Central memory CD8-positive, alpha-beta T cell (primary cell): Measurements from ENCODE around the gene ATP11C.

Experiments used
- ATAC-seq: fragments of 150-1000 bp; cut with Tn5 transposase; replicated peaks from 2 replicates; pipeline ENCODE4 v1.10.0; 2022; ENCODE audit warnings: mild to moderate bottlenecking, moderate FRiP score, moderate number of reproducible peaks; ENCODE audit not compliant: poor library complexity, severe bottlenecking; ENCODE audit errors: extremely low read depth
- DNase-seq, 2 donors: peaks; one replicate each; pipeline ENCODE4 v3.0.0; 2021; ENCODE audit warnings: low spot score in 2 of 2
- H3K27ac Mint-ChIP-seq: one replicate; pipeline ENCODE4 v1.8.0; 2022; ENCODE audit warnings: low read depth, mild to moderate bottlenecking, moderate library complexity, mixed read lengths
- H3K27me3 Mint-ChIP-seq: one replicate; pipeline ENCODE4 v1.8.0; 2022; ENCODE audit warnings: mixed read lengths
- H3K36me3 Mint-ChIP-seq: one replicate; pipeline ENCODE4 v1.8.0; 2022; ENCODE audit warnings: mild to moderate bottlenecking, moderate library complexity, mixed read lengths; ENCODE audit not compliant: insufficient read depth
- H3K4me1 Mint-ChIP-seq: one replicate; pipeline ENCODE4 v1.8.0; 2022; ENCODE audit warnings: mixed read lengths
- H3K4me3 Mint-ChIP-seq: one replicate; pipeline ENCODE4 v1.8.0; 2022; ENCODE audit warnings: mild to moderate bottlenecking, moderate library complexity, mixed read lengths
- H3K9me3 Mint-ChIP-seq: one replicate; pipeline ENCODE4 v1.8.0; 2022; ENCODE audit warnings: mixed read lengths

ATP11C gene

DNA sequence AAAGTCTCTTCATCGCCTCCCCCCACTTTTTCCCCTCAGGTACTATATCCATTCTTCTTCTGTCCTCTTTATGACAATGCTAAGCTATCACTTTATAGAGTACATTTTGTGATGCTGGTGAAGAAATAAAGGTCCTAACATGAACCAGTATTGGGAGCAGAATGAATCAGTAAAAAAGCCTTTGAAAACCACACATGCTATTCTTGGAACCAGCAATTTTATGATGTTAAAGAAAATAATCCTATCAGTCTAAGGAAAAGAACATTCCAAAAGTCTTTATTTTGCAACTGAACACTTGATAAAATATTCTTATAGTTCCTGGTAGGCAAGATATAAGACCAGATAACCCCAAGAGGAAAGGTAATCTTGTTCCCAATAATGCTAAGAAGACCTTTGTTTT is 117.1 kb downstream of the ATP11C start:
- H3K4me3 Mint-ChIP-seq: no peak overlapping the region
- H3K9me3 Mint-ChIP-seq: no peaks in the 10 kb centered on the region
- ATAC-seq: no peak
- no peaks in the 10 kb centered on the region for H3K27me3 Mint-ChIP-seq
- H3K4me1 Mint-ChIP-seq: peaks cover 27% of the 10 kb centered on the region
- peaks cover 13% of the 10 kb centered on the region for H3K36me3 Mint-ChIP-seq
- DNase-seq: no peak
- H3K27ac Mint-ChIP-seq: peak overlapping the region; percentile 36

- H3K4me3 Mint-ChIP-seq: no peak overlapping the region
- H3K9me3 Mint-ChIP-seq: no peaks in the 10 kb centered on the region
- ATAC-seq: no peak
- no peak for DNase-seq
- H3K36me3 Mint-ChIP-seq: peaks cover 13% of the 10 kb centered on the region
- H3K27me3 Mint-ChIP-seq: no peaks in the 10 kb centered on the region
- H3K4me1 Mint-ChIP-seq: peaks cover 11% of the 10 kb centered on the region
- H3K27ac Mint-ChIP-seq: peak overlapping the region; percentile 9
Observed at GRCh38 chrX:139811942-139812629, 120.8 kb downstream of the ATP11C start.

- DNase-seq: no peak
- Mint-ChIP-seq H3K9me3 (no peaks in the 10 kb centered on the region), H3K36me3 (peaks cover 12% of the 10 kb centered on the region), H3K4me1 (no peaks in the 10 kb centered on the region), H3K4me3 (no peak overlapping the region), H3K27ac (no peak overlapping the region), H3K27me3 (no peaks in the 10 kb centered on the region)
- no peak for ATAC-seq
Observed at GRCh38 chrX:139804482-139804881, 128.4 kb downstream of the ATP11C start.

GRCh38 chrX:139803224-139803623 is 129.6 kb downstream of the ATP11C start:
- H3K36me3 Mint-ChIP-seq: peaks cover 14% of the 10 kb centered on the region
- DNase-seq (no peak), ATAC-seq (no peak)
- H3K27ac Mint-ChIP-seq: no peak overlapping the region
- no peak overlapping the region for H3K4me3 Mint-ChIP-seq
- no peaks in the 10 kb centered on the region for H3K27me3 Mint-ChIP-seq
- no peaks in the 10 kb centered on the region for H3K9me3 Mint-ChIP-seq
- H3K4me1 Mint-ChIP-seq: no peaks in the 10 kb centered on the region

DNA sequence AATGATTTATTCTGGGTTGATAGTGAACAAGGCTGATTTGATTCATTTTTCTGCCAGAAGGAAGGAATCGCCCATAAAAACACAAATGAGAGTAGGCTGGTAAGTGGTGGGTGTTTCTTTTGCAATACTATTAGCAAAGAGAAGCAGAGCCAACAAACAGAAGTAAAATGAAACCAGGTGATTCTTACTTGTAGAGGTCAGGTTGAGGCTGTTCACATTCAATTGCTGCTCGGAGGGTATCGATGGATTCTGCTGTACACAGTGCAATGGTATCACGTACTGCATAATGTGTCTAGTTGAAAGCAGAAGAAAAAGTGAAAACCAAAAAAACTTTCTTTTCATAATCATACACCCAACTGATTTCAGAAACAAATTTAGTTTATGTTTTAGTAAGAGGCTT is 130.8 kb downstream of the ATP11C start:
- Mint-ChIP-seq H3K9me3 (no peaks in the 10 kb centered on the region), H3K27me3 (no peaks in the 10 kb centered on the region), H3K27ac (no peak overlapping the region), H3K4me3 (no peak overlapping the region), H3K4me1 (no peaks in the 10 kb centered on the region), H3K36me3 (peaks cover 14% of the 10 kb centered on the region)
- ATAC-seq (no peak), DNase-seq (no peak)

- Mint-ChIP-seq H3K36me3 (peaks cover 14% of the 10 kb centered on the region), H3K4me3 (no peak overlapping the region), H3K4me1 (no peaks in the 10 kb centered on the region), H3K27ac (no peak overlapping the region), H3K9me3 (no peaks in the 10 kb centered on the region), H3K27me3 (no peaks in the 10 kb centered on the region)
- DNase-seq (no peak), ATAC-seq (no peak)
Observed at GRCh38 chrX:139801397-139801813, 131.4 kb downstream of the ATP11C start.

- Mint-ChIP-seq H3K4me3 (no peak overlapping the region), H3K4me1 (peaks cover 10% of the 10 kb centered on the region), H3K27me3 (no peaks in the 10 kb centered on the region), H3K27ac (no peak overlapping the region), H3K36me3 (peaks cover 15% of the 10 kb centered on the region), H3K9me3 (no peaks in the 10 kb centered on the region)
- DNase-seq: no peak
- ATAC-seq: no peak
Observed at GRCh38 chrX:139798701-139799100, 134.2 kb downstream of the ATP11C start.

GRCh38 chrX:139795196-139795595 is 137.7 kb downstream of the ATP11C start:
- no peak overlapping the region for H3K27ac Mint-ChIP-seq

GRCh38 chrX:139787601-139788000 is 145.3 kb downstream of the ATP11C start:
- Mint-ChIP-seq H3K27me3 (no peaks in the 10 kb centered on the region), H3K4me3 (no peak overlapping the region), H3K36me3 (peaks cover 21% of the 10 kb centered on the region), H3K9me3 (no peaks in the 10 kb centered on the region), H3K4me1 (peaks cover 6% of the 10 kb centered on the region), H3K27ac (no peak overlapping the region)
- ATAC-seq (no peak), DNase-seq (no peak)

More at GRCh38 chrX:139795196-139795595, 137.7 kb downstream of the ATP11C start:
- DNase-seq (no peak), ATAC-seq (peak; percentile 49)
- Mint-ChIP-seq H3K4me3 (no peak overlapping the region), H3K27me3 (no peaks in the 10 kb centered on the region), H3K9me3 (no peaks in the 10 kb centered on the region), H3K36me3 (peaks cover 9% of the 10 kb centered on the region), H3K4me1 (peaks cover 10% of the 10 kb centered on the region)

- no peak for DNase-seq
- Mint-ChIP-seq H3K9me3 (no peaks in the 10 kb centered on the region), H3K4me3 (no peak overlapping the region), H3K27ac (no peak overlapping the region), H3K36me3 (peaks cover 26% of the 10 kb centered on the region), H3K4me1 (peaks cover 6% of the 10 kb centered on the region), H3K27me3 (no peaks in the 10 kb centered on the region)
- no peak for ATAC-seq
Observed at GRCh38 chrX:139784807-139785206, 148.0 kb downstream of the ATP11C start.

GRCh38 chrX:139783959-139784358 is 148.9 kb downstream of the ATP11C start:
- no peak overlapping the region for H3K27ac Mint-ChIP-seq
- H3K4me1 Mint-ChIP-seq: peaks cover 12% of the 10 kb centered on the region
- peaks cover 25% of the 10 kb centered on the region for H3K36me3 Mint-ChIP-seq
- no peaks in the 10 kb centered on the region for H3K9me3 Mint-ChIP-seq
- ATAC-seq (no peak), DNase-seq (no peak)
- H3K27me3 Mint-ChIP-seq: no peaks in the 10 kb centered on the region
- H3K4me3 Mint-ChIP-seq: no peak overlapping the region

DNA sequence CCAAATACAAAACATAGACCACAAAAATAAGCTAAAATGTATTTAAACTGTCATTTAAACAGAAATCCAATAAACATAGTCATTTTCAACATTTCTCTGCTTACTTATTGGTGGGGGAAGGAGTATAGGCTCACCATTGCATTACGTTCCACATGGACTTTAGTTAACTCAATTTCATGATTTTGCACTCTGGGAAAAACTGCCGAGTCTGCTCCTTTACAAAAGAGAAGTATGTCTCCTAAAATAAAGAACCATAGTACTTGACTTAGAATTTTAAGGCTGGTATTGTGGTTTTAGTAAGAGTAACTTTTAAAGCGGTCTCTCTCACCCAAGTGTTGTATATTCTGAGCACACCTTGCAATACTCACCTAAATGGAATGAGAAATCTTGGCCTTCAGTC is 149.8 kb downstream of the ATP11C start:
- DNase-seq: no peak
- H3K36me3 Mint-ChIP-seq: peaks cover 23% of the 10 kb centered on the region

GRCh38 chrX:139776599-139776998 is 156.3 kb downstream of the ATP11C start:
- DNase-seq: no peak
- Mint-ChIP-seq H3K36me3 (peaks cover 13% of the 10 kb centered on the region), H3K27me3 (no peaks in the 10 kb centered on the region), H3K4me1 (peaks cover 14% of the 10 kb centered on the region), H3K27ac (no peak overlapping the region), H3K4me3 (no peak overlapping the region), H3K9me3 (no peaks in the 10 kb centered on the region)
- ATAC-seq: no peak

More for the DNA sequence above, 149.8 kb downstream of the ATP11C start:
- Mint-ChIP-seq H3K4me1 (peaks cover 12% of the 10 kb centered on the region), H3K27ac (no peak overlapping the region), H3K9me3 (no peaks in the 10 kb centered on the region), H3K4me3 (no peak overlapping the region), H3K27me3 (no peaks in the 10 kb centered on the region)
- ATAC-seq: no peak
